ENCODE data around the gene UQCRH.
A peak's percentile ranks its signal among the peaks of the same experiment; 100 is the strongest.
"Not testable (repeated sequence)": the region's sequence is repeated elsewhere in the genome, so short reads cannot be mapped to it uniquely, and the experiment has no call there.

The UQCRH gene

DNA sequence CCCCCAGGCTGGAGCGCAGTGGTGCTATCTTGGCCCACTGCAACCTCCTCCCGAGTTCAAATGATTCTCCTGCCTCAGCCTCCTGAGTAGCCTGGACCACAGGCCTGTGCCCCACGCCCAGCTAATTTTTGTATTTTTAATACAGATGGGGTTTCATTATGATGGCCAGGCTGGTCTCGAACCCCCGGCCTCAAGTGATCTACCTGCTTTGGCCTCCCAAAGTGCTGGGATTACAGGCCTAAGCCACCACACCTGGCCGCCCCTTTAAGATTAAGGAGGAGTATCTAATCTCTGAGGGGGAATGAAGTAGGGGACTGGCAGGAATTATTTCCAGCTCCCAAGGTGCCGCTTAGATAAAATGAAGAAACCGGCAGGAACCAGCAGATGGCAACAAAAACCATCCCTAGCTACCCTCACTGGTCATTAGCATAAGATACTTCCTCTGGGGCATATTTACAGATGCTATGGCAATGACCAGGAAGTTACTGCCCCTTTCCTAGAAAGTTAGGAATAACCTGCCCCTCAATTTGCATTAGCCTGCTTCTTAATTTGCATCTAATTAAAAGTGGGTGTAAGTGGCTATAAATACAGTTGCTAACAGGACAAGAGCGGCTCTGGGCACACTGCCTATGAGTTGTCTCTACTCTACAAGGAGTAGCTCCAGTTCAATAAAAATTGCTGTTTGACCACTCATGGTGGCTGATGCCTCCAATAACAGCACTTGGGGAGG, 30.0 kb downstream of the UQCRH start:
- FAIRE-seq = no peak
- peak; percentile 42 for DNase-seq (ENCODE audit: low spot score)

DNA sequence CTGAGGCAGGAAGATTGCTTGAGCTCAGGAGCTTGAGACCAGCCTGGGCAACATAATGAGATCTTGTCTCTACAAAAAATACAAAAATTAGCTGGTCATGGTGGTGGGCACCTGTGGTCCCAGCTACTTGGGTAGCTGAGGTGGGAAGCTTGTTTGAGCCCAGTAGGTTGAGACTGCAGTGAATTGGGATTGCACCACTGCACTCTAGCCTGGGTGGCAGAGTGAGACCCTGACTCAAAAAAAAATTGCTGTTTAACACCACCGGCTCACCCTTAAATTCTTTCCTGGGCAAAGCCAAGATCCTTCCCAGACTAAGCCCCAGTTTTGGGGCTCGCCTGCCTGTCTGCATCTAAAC, 30.5 kb downstream of the UQCRH start:
- FAIRE-seq (no peak), DNase-seq (ENCODE audit: low spot score) (no peak)

DNA sequence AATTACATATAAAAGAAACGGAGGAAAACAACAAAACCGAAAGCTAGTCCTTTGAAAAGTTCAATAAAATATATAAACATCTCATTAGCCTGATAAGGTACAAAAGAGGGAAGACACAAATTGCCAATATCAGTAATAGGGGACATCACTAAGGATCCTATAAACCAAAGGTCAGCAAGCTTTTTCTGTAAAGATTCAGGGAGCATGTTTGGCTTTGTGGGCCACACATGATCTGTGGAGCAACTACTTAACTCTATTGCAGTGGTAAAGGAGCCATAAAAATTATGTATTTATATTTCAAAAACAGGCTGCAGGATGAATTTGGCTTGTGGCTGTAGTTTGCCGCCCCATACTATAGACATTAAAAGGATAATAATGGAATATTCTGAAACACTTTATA, 31.6 kb downstream of the UQCRH start:
- no peak for DNase-seq (ENCODE audit: low spot score)
- no peak for FAIRE-seq

DNA sequence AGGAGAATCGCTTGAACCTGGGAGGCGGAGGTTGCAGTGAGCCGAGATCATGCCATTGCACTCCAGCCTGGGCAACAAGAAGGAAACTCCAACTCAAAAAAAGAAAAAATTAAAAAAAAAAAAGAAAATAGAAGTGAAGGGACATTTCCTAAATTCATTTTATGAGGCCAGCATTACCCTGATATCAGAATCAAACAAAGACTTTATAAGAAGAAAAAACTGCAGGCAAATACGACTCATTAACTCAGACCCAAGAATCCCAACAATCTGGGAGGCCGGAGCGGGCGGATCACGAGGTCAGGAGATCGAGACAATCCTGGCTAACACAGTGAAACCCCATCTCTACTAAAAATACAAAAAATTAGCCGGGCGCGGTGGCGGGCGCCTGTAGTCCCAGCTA, 33.9 kb downstream of the UQCRH start:
- not testable (repeated sequence) for FAIRE-seq; DNase-seq (ENCODE audit: low spot score)

DNA sequence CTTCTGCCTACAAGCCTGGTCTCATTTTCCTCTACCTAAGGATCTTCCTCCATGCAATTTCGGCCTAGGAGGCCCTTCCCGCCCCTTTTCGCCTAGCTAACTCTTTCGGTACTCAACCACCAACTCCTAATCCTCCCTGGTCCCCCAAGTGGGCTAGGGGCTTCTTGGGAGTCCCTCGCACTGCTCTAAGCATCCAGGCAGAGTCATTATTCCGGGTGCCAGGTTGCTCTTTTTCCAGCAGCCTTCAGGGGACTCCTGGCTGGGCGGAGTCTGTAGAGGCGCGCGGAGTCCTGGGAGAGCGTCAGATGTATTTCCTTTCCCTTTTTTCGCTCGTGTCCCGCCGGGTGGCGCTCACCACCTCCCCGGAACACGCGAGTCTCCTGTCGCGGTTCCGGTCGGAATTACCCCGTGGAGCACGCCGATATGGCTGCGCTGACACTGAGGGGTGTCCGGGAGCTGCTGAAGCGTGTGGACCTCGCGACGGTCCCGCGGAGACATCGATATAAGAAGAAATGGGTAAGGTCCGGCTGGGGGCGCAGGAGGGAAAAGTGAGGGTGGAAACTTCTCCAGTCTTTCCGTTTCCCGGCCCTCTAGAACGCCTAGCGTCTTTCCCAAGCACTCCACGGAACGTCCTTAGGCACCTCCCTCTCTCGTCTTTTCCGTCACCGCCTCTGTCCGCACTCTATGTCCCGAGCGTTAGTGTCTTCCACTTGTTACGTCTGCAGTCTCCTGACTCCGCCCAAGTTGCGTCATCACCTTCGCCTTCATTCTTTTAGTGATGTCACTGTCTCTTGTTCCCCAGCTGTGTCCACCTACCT, 37.1 kb downstream of the UQCRH start, which contains the start of gene NSUN4:
TSS of gene NSUN4 (plus strand) at position 404 of the 818 bp plus-strand sequence. CDS start at position 424, 20 bp downstream.
- FAIRE-seq = peak; percentile 68
- peak; percentile 93 for DNase-seq (ENCODE audit: low spot score)

DNA sequence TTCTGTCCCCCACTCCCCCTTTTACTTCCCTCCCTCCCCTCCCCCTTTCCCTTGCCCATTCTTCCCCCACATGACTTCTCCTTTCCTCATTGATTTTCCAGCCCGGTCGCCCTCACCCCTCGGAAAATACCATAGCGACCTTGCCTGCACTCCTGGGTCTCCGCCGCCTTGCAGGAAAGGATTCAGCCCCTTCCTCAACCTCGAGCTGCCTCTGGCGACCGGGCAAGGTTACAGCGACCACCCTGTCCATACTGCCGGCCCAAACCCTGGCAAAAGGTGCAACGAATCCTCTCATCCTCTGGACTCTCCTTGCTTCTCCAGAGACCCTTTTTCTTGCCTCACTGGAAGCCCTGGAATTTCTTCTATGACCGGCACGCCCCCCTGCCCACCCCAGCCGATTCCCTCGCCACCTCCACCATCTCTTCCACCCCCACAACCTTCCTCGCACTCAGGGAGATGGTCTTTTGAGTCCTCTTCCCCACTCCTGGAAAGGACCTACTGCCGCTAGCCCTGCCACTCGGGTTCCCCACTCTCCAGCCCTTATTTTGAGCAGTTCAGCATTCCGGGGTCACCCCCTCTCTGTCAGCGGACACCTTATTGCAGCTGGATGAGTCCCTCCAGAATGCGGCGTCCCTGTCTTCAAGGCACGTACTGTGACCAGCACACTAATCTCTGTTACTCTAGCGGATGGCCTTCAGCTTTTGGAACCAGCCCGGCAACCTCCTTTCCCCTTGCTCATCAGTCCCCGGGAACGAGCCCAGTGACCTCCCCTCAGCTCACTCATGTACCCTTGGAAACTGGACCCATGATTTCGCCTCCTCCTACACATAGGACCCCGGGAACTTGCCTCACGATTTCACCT, 38.0 kb downstream of the UQCRH start:
- FAIRE-seq (no peak), DNase-seq (ENCODE audit: low spot score) (no peak)

DNA sequence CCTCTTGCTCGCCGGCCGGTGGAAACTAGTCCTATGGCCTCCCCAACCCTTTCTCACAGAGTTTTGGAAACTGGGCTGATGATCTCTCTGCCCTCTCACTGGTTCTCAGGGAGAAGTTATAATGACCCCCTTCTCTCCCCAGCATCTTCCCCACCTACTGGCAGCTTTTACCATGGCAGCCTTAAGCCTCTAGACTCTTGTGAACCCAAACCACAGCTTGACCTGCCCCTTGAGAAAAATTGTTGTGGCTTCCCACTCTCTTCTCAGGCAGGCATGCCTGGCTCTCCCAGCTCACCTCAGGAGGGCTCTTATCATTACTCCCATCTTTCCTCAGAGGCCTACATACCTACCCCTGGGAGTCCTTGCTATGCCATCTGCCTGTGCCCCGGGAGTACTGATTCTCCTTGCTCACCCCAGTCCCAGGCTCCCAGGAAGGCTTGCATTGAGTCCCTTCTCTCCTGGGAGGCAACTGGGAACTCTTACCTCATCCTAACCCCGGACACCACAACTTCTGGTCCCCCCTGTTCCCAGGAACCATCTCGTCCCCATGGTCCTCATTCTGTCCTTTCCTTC, 38.7 kb downstream of the UQCRH start:
- FAIRE-seq = no peak
- DNase-seq (ENCODE audit: low spot score) = peak; percentile 51

DNA sequence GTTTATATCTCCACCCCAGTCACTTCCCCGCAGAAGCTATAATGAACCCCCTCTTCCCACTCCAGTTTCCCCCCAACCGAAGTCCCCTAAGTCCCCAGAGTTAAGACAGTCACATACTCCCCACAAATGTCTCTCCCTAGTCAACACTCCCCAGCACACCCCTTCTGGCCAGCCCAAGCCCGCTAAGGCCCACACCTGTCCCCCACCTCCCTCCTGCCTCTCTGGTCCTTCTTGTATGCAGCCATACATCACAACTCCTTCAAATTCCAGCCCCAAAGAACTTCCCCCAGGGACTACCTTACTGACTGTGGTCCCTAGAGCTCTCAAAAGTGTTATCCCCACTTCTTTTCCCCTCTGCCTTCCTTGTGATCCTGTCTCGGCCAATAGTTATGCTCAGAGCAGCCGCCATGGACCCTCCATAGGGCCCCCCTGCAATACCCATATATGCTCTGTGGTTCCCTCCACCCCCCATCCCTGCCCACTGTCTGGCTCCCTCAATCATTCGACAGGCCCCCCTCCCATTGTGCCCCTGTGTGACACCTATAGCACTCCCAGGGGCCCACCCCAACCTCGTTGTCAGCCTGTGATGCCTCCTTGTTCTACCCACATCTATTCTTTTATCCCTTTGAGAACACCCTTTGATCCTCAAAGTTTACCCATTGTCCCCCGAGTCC, 39.3 kb downstream of the UQCRH start:
- no peak for FAIRE-seq
- no peak for DNase-seq (ENCODE audit: low spot score)

DNA sequence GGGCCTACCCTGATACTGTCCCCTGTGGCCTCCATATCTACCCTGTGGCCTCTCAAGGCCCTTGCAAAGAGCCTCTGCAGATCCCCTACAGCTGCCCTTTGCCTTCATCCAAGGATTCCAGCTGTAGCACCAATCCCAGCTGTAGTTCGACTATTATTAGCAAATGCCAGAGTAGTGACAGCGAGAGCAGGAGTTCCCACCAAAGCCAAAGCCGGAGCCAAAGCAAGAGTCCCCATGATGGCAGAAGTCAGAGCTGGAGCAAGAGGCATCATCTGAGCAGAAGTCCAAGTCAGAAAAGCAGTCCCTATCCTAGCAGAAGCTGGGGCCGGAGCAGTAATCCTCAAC, 39.8 kb downstream of the UQCRH start:
- FAIRE-seq = no peak
- DNase-seq (ENCODE audit: low spot score) = no peak

DNA sequence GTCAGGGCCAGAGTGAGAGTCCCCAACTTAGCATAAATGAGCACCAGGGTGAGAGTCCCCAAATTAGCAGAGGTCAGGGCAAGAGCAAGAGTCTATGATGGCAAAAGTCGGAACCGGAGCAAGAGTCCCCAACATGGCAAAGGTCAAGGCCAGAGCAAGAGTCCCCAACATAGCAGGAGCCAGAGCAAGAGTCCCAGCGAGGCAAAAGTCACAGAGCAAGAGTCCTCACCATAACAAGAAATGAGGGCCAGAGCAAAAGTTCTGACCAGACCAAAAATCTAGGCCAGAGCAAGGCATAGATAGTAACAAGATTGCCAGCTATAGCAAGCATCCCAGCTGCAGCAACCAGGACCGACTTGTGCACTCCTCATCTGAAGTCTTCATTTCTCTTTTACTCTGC, 40.2 kb downstream of the UQCRH start:
- DNase-seq (ENCODE audit: low spot score) = no peak
- FAIRE-seq = no peak

DNA sequence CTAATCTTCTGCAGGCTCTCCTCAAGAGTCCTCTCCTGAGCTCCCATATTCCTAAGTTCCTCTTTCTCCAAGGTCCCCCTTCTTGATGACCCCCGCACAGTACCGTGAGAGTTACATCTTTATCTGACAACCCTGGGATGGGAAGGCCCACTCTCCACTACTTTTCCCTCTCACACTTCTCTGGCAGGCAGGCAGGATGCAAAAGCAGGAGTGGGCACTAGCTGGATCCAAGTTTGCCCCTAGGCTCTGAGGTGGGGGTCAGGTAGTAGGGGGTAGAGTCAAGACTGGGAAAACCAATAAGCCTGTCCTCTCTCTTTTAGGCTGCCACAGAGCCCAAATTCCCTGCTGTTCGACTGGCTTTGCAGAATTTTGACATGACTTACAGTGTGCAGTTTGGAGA, 41.0 kb downstream of the UQCRH start:
- FAIRE-seq = no peak
- DNase-seq (ENCODE audit: low spot score) = no peak

DNA sequence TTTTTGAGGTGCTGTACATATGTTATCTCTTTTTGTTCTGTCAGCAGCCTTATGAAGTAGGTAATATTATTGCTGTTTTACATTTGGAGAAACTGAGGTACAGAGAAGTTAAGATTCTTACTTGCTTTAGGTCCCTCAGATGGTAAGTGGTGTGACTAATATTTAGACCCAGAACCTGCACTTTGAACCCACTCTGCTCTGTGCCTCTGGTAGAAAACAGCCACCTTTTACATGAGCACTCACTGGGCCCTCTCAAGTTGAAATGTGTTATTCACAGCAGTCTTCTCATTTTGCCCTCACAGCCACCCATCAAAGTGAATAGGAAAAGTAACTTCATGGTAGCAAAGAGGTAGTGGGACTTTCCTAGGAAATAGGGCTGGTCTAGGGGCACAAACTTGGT, 41.8 kb downstream of the UQCRH start:
- no peak for FAIRE-seq

DNA sequence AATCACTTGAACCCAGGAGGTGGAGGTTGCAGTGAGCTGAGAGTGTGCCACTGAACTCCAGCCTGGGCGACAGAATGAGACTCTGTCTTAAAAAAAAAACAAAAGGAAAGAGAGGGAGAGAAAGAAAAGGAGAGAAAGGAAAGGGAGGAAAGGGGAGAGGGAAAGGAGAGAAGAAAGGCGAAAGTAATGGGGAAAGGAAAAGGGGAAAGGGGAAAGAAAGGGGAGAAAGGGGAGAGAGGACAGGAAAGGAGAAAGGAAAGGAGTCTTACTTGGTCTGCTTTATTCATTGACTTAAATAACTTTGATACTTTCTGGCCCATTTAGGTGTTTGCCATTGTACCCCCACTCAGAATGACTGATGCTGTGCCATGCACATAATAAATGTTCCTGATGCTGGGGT, 48.9 kb downstream of the UQCRH start:
- no peak for FAIRE-seq
- no peak for DNase-seq (ENCODE audit: low spot score)

More for the DNA sequence above, 41.8 kb downstream of the UQCRH start:
- no peak for DNase-seq (ENCODE audit: low spot score)

DNA sequence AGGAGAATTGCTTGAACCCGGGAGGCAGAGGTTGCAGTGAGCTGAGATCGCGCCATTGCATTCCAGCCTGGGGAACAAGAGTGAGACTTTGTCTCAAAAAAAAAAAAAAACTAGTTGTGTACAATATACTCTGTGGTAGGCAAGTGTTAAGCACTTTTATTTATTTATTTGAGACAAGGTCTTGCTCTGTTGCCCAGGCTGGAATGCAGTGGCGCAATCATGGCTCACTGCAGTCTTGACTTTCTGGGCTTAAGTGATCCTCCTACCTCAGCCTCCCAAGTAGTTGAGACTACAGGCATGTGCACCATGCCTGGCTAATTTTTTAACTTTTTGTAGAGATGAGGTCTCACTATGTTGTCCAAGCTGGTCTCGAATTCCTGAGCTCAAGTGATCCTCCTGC, 52.4 kb downstream of the UQCRH start:
- DNase-seq (ENCODE audit: low spot score); FAIRE-seq: not testable (repeated sequence)

DNA sequence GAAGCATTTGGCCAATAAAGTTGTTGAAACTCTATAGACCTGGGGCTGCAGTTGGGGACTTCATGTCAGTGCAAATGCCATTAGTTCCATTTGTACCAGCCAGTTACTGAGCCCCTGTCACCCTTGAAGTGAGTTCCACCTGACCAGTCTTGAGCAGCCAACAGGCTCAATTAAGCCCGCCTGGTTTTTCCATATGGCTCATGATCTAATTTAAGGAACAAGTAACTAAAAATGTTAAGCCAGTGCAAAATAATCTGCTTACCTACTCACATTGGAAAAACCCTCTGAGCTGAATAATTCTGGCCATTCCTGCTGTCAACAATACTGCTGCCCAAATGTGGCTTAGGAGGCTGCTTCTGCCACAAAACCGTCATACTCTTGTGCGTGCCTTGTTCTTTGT, 58.7 kb downstream of the UQCRH start:
- FAIRE-seq (no peak), DNase-seq (ENCODE audit: low spot score) (no peak)

DNA sequence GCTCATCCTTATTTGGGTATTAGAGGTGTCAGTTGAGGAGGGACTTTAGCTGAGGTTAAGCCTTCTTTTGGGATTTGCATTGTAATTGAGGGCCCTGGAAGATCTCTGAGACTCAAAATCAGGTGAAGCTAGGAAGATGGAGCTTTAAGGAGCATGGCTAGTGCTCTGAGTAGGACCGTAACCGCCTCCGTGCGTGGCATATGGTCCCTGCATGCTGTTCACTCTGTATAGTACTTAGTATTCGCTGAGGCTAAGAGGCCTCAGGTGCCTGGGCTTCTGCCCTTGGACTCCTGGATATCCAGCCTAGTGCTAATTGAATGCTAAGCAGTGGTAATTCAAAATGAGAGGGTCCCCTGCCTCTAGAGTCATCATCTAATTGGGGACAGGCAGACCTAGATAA, 59.6 kb downstream of the UQCRH start:
- FAIRE-seq (no peak), DNase-seq (ENCODE audit: low spot score) (no peak)

DNA sequence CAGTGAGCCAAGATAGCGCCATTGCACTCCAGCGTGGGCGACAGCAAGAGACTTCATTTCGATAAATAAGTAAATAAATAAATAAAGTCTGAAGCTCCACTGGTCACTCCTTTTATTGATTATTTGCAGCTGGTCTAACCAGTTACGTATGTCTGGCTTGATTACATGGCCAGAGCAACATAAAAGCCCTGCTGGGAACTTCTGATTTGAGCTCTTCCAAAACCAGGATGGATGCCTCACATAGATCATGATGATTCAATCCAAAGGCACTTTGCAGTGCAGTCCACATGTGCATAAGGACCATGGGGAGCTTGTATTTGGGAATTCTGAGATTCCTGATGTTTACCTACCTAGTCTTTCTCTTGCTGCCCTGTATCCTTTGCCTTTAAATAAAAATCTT, 61.1 kb downstream of the UQCRH start:
- FAIRE-seq (no peak), DNase-seq (ENCODE audit: low spot score) (no peak)

DNA sequence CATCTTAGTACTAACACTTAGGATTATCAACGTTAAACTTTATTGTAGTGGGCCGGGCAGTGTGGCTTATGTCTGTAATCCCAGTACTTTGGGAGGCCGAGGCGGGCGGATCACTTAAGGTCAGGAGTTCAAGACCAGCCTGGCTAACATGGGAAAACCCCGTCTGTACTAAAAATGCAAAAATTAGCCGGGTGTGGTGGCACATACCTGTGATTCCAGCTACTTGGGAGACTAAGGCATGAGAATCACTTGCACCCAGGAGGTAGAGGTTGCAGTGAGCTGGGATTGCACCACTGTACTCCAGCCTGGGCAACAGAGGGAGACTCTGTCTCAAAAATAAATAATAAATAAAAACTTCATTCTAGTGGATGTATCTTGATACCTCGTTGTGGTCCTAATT, 62.3 kb downstream of the UQCRH start:
- FAIRE-seq; DNase-seq (ENCODE audit: low spot score): not testable (repeated sequence)
